ENCODE measurements around the gene TTLL7. TPM values are rescaled to one million over a fixed set of nuclear protein-coding genes. Genes with fewer than 3 reads are reported as not detected.
A peak's percentile ranks its signal among the peaks of the same experiment; 100 is the strongest.
"Not testable (repeated sequence)": the region's sequence is repeated elsewhere in the genome, so short reads cannot be mapped to it uniquely, and the experiment has no call there.

TTLL7 gene
- total RNA-seq, 1 donor from 2014 or later, result 7.8 TPM

DNA sequence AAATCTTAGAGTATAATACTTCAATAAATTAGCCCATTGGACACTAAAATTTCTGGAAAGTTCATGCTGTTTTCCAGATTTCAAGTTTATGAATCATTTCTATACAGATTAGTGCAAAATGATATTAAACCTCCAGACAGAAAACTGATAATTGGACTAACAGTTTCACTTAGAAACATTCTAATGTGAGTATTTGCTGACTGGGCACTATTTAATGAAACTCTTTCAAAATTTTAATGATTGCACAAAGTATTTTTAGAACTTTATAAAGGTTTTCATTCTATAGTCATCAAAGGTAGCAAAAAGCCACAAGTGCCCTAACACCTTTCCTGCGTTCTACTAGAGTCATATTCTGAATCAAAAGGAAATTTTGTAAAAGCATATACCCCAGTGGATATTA is 81.0 kb downstream of the TTLL7 start:
- no peak for DNase-seq
- Histone ChIP-seq H3K9me3 (replicated peaks) (peaks cover 5% of the 10 kb centered on the region), H3K4me1 (no peaks in the 10 kb centered on the region), H3K4me3 (no peak overlapping the region), H3K36me3 (peaks cover 9% of the 10 kb centered on the region), H3K27me3 (ENCODE audit: low read depth) (no peaks in the 10 kb centered on the region), H3K27ac (replicated peaks) (no peak overlapping the region)
- TF ChIP-seq, protein P1, sequence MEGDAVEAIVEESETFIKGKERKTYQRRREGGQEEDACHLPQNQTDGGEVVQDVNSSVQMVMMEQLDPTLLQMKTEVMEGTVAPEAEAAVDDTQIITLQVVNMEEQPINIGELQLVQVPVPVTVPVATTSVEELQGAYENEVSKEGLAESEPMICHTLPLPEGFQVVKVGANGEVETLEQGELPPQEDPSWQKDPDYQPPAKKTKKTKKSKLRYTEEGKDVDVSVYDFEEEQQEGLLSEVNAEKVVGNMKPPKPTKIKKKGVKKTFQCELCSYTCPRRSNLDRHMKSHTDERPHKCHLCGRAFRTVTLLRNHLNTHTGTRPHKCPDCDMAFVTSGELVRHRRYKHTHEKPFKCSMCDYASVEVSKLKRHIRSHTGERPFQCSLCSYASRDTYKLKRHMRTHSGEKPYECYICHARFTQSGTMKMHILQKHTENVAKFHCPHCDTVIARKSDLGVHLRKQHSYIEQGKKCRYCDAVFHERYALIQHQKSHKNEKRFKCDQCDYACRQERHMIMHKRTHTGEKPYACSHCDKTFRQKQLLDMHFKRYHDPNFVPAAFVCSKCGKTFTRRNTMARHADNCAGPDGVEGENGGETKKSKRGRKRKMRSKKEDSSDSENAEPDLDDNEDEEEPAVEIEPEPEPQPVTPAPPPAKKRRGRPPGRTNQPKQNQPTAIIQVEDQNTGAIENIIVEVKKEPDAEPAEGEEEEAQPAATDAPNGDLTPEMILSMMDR (IDR thresholded peaks at IDR 0.05; ENCODE audit: borderline replicate concordance), result no peak
- intact Hi-C loops (cut with micrococcal nuclease), result no loop called here

DNA sequence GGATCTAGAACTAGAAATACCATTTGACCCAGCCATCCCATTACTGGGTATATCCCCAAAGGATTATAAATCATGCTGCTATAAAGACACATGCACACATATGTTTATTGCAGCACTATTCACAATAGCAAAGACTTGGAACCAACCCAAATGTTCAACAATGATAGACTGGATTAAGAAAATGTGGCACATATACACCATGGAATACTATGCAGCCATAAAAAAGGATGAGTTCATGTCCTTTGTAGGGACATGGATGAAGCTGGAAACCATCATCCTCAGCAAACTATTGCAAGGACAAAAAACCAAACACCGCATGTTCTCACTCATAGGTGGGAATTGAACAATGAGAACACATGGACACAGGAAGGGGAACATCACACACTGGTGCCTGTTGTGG is 82.8 kb downstream of the TTLL7 start:
- H3K27me3 ChIP-seq (ENCODE audit: low read depth); H3K9me3 ChIP-seq (replicated peaks); H3K4me1 ChIP-seq; H3K4me3 ChIP-seq; H3K36me3 ChIP-seq; intact Hi-C loops (cut with micrococcal nuclease); H3K27ac ChIP-seq (replicated peaks); DNase-seq: not testable (repeated sequence)

DNA sequence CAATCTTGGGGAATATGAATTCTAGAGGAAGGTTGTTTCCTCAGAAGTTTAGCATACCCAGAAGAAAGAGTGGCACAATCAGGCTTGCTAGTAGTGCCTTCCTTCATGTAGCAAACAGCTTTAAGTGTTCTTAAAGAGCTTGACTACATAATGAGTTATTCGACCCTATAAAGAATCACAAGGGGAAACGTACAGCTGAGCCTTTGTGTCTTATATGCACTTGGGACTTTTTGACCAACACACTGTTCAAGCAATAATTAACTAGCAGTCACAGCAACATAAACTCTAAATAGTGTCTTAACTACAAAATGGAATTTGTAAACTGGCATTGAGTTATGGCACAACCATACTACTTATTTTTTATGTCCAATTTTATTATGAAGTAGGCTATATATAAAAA is 86.1 kb downstream of the TTLL7 start:
- peaks cover 5% of the 10 kb centered on the region for H3K9me3 ChIP-seq (replicated peaks)
- H3K4me3 ChIP-seq, result no peak overlapping the region
- no peaks in the 10 kb centered on the region for H3K27me3 ChIP-seq (ENCODE audit: low read depth)
- TF ChIP-seq, protein P1 (IDR thresholded peaks at IDR 0.05; ENCODE audit: borderline replicate concordance), result no peak
- DNase-seq, result no peak
- H3K36me3 ChIP-seq, result peaks cover 3% of the 10 kb centered on the region
- no peaks in the 10 kb centered on the region for H3K4me1 ChIP-seq
- intact Hi-C loops (cut with micrococcal nuclease), result no loop called here
- H3K27ac ChIP-seq (replicated peaks), result no peak overlapping the region

DNA sequence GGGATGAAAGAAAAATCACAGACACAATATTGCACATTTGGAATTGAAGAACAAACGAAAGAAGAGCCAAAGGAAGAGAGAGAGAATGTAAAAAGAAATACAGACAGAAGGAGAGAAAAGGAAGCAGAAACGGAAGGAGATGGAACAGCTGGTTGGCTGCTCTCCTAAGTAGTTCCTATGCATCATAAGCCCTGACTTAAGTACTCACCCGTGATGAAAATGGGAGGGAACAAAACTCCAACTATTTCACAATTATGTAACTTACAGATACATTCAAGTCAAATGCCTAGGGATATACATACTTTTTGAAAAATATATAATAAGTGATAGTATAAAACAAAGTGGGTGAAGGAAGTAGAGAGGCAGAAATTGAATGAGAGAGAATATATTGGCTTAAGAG is 88.5 kb downstream of the TTLL7 start:
- peaks cover 5% of the 10 kb centered on the region for H3K9me3 ChIP-seq (replicated peaks)
- TF ChIP-seq, protein P1 (IDR thresholded peaks at IDR 0.05; ENCODE audit: borderline replicate concordance), result no peak
- H3K27me3 ChIP-seq (ENCODE audit: low read depth), result no peaks in the 10 kb centered on the region
- DNase-seq, result no peak
- H3K36me3 ChIP-seq, result no peaks in the 10 kb centered on the region
- no peaks in the 10 kb centered on the region for H3K4me1 ChIP-seq
- H3K4me3 ChIP-seq, result no peak overlapping the region
- no peak overlapping the region for H3K27ac ChIP-seq (replicated peaks)
- intact Hi-C loops (cut with micrococcal nuclease), result no loop called here

DNA sequence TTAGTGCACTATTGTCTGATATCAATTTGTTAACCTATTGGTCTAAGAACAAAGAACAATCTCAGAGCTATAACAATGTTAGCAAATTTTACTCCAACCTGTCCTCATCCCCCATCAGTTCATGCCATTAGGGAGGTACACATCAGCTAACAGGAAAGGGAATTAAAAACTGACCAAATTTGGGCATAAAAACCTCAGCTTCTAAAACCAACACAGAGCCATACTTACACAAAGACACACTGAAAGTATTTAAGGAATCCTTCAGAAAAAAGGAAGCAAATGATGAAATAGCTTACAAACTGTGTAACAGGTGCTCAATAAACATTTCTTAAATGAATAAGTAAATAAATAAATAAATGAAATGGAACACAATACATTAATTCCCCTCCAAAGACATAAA is 89.2 kb downstream of the TTLL7 start:
- Histone ChIP-seq H3K4me3 (no peak overlapping the region), H3K4me1 (no peaks in the 10 kb centered on the region), H3K36me3 (no peaks in the 10 kb centered on the region), H3K27ac (replicated peaks) (no peak overlapping the region), H3K9me3 (replicated peaks) (no peaks in the 10 kb centered on the region), H3K27me3 (ENCODE audit: low read depth) (no peaks in the 10 kb centered on the region)
- TF ChIP-seq, protein P1 (IDR thresholded peaks at IDR 0.05; ENCODE audit: borderline replicate concordance), result no peak
- no peak for DNase-seq
- intact Hi-C loops (cut with micrococcal nuclease), result loop anchor here (10.0 kb wide), 1 partner anchor 865 kb away; no protein-coding TSS in a partner anchor

DNA sequence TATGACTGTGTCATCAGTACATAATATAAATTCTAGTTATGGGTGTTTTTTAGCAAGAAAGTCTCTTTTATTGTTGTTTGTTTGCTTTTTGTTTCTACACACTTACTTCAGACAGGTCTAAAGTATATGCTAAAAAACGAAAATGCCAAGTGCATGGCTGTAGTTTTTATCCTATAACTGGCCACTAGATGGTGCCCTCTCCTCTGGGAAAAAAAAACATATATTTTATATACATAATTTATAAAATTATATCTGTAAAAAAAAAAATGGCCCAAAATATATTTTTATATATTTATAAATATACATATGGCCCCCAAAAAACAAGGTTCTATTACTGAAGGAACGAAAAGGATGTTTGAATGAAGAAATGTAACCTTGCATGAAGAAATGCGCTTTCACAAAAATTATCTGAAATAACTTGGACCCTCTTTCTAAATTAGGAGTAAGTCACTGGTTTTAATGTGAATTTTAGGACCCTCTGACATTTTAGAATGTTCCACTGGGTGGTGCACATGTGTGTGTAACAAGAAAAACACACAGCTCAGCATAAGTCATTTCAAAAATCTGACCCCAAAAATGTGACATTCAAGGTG is 93.5 kb downstream of the TTLL7 start:
- H3K4me3 ChIP-seq, result no peak overlapping the region
- intact Hi-C loops (cut with micrococcal nuclease), result loop anchor here (10.0 kb wide), 1 partner anchor 869 kb away; no protein-coding TSS in a partner anchor
- no peaks in the 10 kb centered on the region for H3K9me3 ChIP-seq (replicated peaks)
- no peak overlapping the region for H3K27ac ChIP-seq (replicated peaks)
- no peaks in the 10 kb centered on the region for H3K27me3 ChIP-seq (ENCODE audit: low read depth)
- no peak for DNase-seq
- H3K36me3 ChIP-seq, result no peaks in the 10 kb centered on the region
- no peaks in the 10 kb centered on the region for H3K4me1 ChIP-seq
- TF ChIP-seq, protein P1 (IDR thresholded peaks at IDR 0.05; ENCODE audit: borderline replicate concordance), result peak; percentile 74

Data from left ventricle myocardium inferior (tissue), 1 donor.